ENCODE data around the gene SPATS2.

DNA sequence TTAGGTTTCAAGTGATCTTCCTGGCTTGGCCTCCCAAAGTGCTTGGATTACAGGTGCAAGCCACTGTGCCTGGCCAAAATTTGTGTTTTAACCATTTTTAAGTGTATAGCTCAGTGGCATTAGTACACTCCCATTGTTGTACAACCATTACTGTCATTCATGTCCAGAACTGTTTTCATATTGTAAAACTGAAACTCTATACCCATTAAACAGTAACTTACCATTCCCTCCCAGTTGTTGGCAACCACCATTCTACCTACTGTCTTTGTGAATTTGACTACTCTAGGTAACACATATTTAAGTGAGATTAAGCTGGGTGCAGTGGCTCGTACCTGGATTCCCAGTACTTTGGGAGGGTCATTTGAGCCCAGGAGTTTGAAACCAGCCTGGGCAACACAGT lies 104.3 kb downstream of the SPATS2 start:
- TF ChIP-seq, protein P1, sequence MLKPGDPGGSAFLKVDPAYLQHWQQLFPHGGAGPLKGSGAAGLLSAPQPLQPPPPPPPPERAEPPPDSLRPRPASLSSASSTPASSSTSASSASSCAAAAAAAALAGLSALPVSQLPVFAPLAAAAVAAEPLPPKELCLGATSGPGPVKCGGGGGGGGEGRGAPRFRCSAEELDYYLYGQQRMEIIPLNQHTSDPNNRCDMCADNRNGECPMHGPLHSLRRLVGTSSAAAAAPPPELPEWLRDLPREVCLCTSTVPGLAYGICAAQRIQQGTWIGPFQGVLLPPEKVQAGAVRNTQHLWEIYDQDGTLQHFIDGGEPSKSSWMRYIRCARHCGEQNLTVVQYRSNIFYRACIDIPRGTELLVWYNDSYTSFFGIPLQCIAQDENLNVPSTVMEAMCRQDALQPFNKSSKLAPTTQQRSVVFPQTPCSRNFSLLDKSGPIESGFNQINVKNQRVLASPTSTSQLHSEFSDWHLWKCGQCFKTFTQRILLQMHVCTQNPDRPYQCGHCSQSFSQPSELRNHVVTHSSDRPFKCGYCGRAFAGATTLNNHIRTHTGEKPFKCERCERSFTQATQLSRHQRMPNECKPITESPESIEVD (tag by site-specific recombination; IDR thresholded peaks at IDR 0.05), result no peak
- no peak for TF ChIP-seq KLF1 (tag by site-specific recombination; IDR thresholded peaks at IDR 0.05)
- TF ChIP-seq ZNF624 (tag by site-specific recombination; IDR thresholded peaks at IDR 0.05), result no peak
- TF ChIP-seq YY2 (tag by site-specific recombination; IDR thresholded peaks at IDR 0.05), result no peak
- no peak for TF ChIP-seq ZNF677 (tag by site-specific recombination; IDR thresholded peaks at IDR 0.05)
- TF ChIP-seq ZNF366 (tag by site-specific recombination; conservative IDR thresholded peaks at IDR 0.05), result no peak
- TF ChIP-seq KLF9 (tag by site-specific recombination; IDR thresholded peaks at IDR 0.05; ENCODE audit: low read depth), result no peak
- TF ChIP-seq, protein P2, sequence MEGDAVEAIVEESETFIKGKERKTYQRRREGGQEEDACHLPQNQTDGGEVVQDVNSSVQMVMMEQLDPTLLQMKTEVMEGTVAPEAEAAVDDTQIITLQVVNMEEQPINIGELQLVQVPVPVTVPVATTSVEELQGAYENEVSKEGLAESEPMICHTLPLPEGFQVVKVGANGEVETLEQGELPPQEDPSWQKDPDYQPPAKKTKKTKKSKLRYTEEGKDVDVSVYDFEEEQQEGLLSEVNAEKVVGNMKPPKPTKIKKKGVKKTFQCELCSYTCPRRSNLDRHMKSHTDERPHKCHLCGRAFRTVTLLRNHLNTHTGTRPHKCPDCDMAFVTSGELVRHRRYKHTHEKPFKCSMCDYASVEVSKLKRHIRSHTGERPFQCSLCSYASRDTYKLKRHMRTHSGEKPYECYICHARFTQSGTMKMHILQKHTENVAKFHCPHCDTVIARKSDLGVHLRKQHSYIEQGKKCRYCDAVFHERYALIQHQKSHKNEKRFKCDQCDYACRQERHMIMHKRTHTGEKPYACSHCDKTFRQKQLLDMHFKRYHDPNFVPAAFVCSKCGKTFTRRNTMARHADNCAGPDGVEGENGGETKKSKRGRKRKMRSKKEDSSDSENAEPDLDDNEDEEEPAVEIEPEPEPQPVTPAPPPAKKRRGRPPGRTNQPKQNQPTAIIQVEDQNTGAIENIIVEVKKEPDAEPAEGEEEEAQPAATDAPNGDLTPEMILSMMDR (tag by site-specific recombination; IDR thresholded peaks at IDR 0.05), result no peak
- TF ChIP-seq ZBTB7A (tag by site-specific recombination; IDR thresholded peaks at IDR 0.05; ENCODE audit: low read depth), result no peak
- TF ChIP-seq ZBTB17 (tag by site-specific recombination; IDR thresholded peaks at IDR 0.05), result no peak
